Fibroblast of the conjunctiva (primary cell): Measurements from ENCODE around the gene UTS2B.
A peak's percentile ranks its signal among the peaks of the same experiment; 100 is the strongest.

Source experiments
- DNase-seq: peaks from one replicate; pipeline ENCODE4 v3.0.0-alpha.2; 2010; ENCODE audit warnings: low read depth

UTS2B gene

GRCh38 chr3:191321019-191321767 lies 9.1 kb downstream of the UTS2B start:
- no peak for DNase-seq

GRCh38 chr3:191320316-191320715 lies 10.0 kb downstream of the UTS2B start:
- DNase-seq, result no peak

GRCh38 chr3:191316876-191317603 lies 13.3 kb downstream of the UTS2B start:
- no peak for DNase-seq

- no peak for DNase-seq
These were observed 16.1 kb downstream of the UTS2B start for GRCh38 chr3:191314109-191314728.

GRCh38 chr3:191313296-191313695 lies 17.0 kb downstream of the UTS2B start:
- DNase-seq, result no peak

GRCh38 chr3:191307341-191307740 lies 23.0 kb downstream of the UTS2B start:
- no peak for DNase-seq

GRCh38 chr3:191306428-191306827 lies 23.9 kb downstream of the UTS2B start:
- DNase-seq, result no peak

- no peak for DNase-seq
These were observed 26.7 kb downstream of the UTS2B start for GRCh38 chr3:191303596-191303995.

- DNase-seq, result no peak
These were observed 27.9 kb downstream of the UTS2B start for GRCh38 chr3:191302451-191302850.

- no peak for DNase-seq
These were observed 28.4 kb downstream of the UTS2B start for GRCh38 chr3:191301782-191302411.

- no peak for DNase-seq
These were observed 29.3 kb downstream of the UTS2B start for GRCh38 chr3:191301017-191301416.

GRCh38 chr3:191300422-191300821 lies 29.9 kb downstream of the UTS2B start:
- no peak for DNase-seq

- DNase-seq, result no peak
These were observed 31.5 kb downstream of the UTS2B start for GRCh38 chr3:191298846-191299245.

- no peak for DNase-seq
These were observed 34.2 kb downstream of the UTS2B start for GRCh38 chr3:191296041-191296541.

- no peak for DNase-seq
These were observed 36.0 kb downstream of the UTS2B start for GRCh38 chr3:191294291-191294690.

GRCh38 chr3:191292243-191293015 lies 37.9 kb downstream of the UTS2B start:
- DNase-seq, result no peak

- DNase-seq, result no peak
These were observed 39.9 kb downstream of the UTS2B start for GRCh38 chr3:191290311-191291025.

GRCh38 chr3:191283400-191283799 lies 46.9 kb downstream of the UTS2B start:
- DNase-seq, result no peak

GRCh38 chr3:191282251-191283185 lies 47.8 kb downstream of the UTS2B start:
- peak; percentile 49 for DNase-seq

GRCh38 chr3:191280882-191281281 lies 49.4 kb downstream of the UTS2B start:
- DNase-seq, result no peak
